ENCODE results near the gene ADCY2.

GRCh38 chr5:7586480-7586879 lies 190.5 kb downstream of the ADCY2 start:
- TF ChIP-seq CTCF (IDR thresholded peaks at IDR 0.05): no peak
- TF ChIP-seq POLR2AphosphoS5 (IDR thresholded peaks at IDR 0.05): no peak
- TF ChIP-seq EP300 (IDR thresholded peaks at IDR 0.05): no peak

All from stomach (tissue), 4 donors.